ENCODE results near the gene LCN10. TPM values are rescaled to one million over a fixed set of nuclear protein-coding genes. Genes with fewer than 3 reads are reported as not detected.

Gene LCN10
- total and polyA plus RNA-seq, 2 of the 13 experiments (the other 11 are each of a cell fraction or from before 2014, with no cell fraction given): 0.53 to 0.61 TPM

DNA sequence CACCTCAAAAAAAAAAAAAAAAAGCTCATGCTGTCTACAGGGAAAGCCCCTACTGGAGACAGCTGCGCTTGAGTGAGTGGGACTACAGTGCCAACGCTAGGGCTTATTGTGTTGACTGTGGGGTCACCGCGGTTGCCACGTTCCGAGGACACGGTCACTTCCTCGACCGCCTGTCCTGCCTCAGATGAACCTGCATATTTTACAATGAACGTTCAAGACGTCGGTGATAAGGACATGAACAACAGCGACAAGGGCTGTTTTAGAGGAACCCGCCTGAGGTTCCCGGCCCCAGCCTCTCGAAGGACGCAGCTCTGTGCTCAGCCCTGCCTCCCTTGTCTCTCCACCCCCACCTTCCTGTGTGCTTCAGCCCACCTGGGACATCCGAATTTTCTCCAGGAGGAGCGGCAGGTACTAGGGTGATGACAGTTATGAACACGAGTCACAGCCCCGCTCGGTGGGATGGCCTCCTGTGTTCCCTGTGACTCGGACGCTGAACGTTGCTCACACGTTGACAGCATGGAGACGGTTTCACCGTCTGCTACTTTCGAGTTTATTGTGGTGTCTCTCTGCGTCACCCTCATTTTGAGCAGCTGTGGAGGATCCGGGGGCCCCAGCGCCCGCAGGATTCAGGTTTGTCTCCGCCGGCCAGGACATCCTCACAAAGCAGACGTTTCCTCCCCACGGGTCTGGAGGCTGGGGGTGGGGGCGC lies 41.6 kb downstream of the LCN10 start:
- H3K79me2 ChIP-seq (ENCODE audit: insufficient read depth, low read length): no peaks in the 10 kb centered on the region
- peaks cover 5 to 22% of the 10 kb centered on the region in 2 experiments; a peak in 4 of 5 replicates for H3K27me3 ChIP-seq (ENCODE audit: control insufficient read depth in 1 of 2, insufficient read depth in 2 of 2, low read length in 2 of 2)
- POLR2A ChIA-PET: no interaction called here
- no peak overlapping the region for H3K4me2 ChIP-seq (ENCODE audit: low read depth, low read length)
- TF ChIP-seq ZNF841 (CRISPR knock-in tag; IDR thresholded peaks at IDR 0.05; ENCODE audit: borderline replicate concordance) (no peak), TCF12 (IDR thresholded peaks at IDR 0.05) (no peak), TCF12 (CRISPR knock-in tag; IDR thresholded peaks at IDR 0.05) (no peak), ZFP91 (CRISPR knock-in tag; IDR thresholded peaks at IDR 0.05; ENCODE audit: borderline replicate concordance) (no peak), HOXA9 (CRISPR knock-in tag; IDR thresholded peaks at IDR 0.05; ENCODE audit: borderline replicate concordance) (no peak), IKZF1 (IDR thresholded peaks at IDR 0.05) (no peak), IRF9 (CRISPR knock-in tag; IDR thresholded peaks at IDR 0.05; ENCODE audit: borderline replicate concordance) (no peak), CBFB (CRISPR knock-in tag; IDR thresholded peaks at IDR 0.05) (no peak), ZNF678 (CRISPR knock-in tag; IDR thresholded peaks at IDR 0.05) (no peak), SMC3 (IDR thresholded peaks at IDR 0.05; ENCODE audit: low read length) (no peak), AGO1 (IDR thresholded peaks at IDR 0.05; ENCODE audit: low read depth, low read length, poor library complexity, severe bottlenecking) (no peak), ZNF136 (CRISPR knock-in tag; IDR thresholded peaks at IDR 0.05; ENCODE audit: low read depth) (no peak), ETS1 (CRISPR knock-in tag; IDR thresholded peaks at IDR 0.05) (no peak), ARNT2 (CRISPR knock-in tag; IDR thresholded peaks at IDR 0.05; ENCODE audit: low read depth) (no peak), MAFK (conservative IDR thresholded peaks at IDR 0.05 in 1 of 2, IDR thresholded peaks at IDR 0.05 in 1 of 2; ENCODE audit: low read length in 2 of 2) (no peak), ZNF7 (CRISPR knock-in tag; IDR thresholded peaks at IDR 0.05) (no peak), REPIN1 (CRISPR knock-in tag; IDR thresholded peaks at IDR 0.05; ENCODE audit: borderline replicate concordance, low read depth) (no peak), WIZ (CRISPR knock-in tag; IDR thresholded peaks at IDR 0.05) (no peak), ELF4 (CRISPR knock-in tag; IDR thresholded peaks at IDR 0.05; ENCODE audit: borderline replicate concordance) (no peak), NFKBIZ (CRISPR knock-in tag; IDR thresholded peaks at IDR 0.05) (no peak)
- 65% methylated on average over 13 of the region's 38 CpGs for WGBS (ENCODE audit: low lambda C conversion rate)
- CTCF ChIA-PET (ENCODE audit: low intra/inter-chr PET ratio, low total read pairs): no interaction called here
- no peak overlapping the region for H2AFZ ChIP-seq (ENCODE audit: low read length)
- no peak overlapping the region for H3K4me3 ChIP-seq (replicated peaks in 1 of 3; ENCODE audit: insufficient read depth in 1 of 3, low read depth in 2 of 3, low read length in 3 of 3)
- in situ Hi-C loops (cut with HindIII; ENCODE audit: extremely low pct_ligation_motif_present, low pct_unique_long_range_greater_than_20kb) (no loop called here), intact Hi-C loops (cut with micrococcal nuclease; ENCODE audit: unreplicated experiment) (no loop called here)
- H3K27ac ChIP-seq (ENCODE audit: extremely low read length, insufficient read depth, low read length): no peak overlapping the region
- BruUV-seq (replicated peaks): no TSS peak
- no peak overlapping the region for H3K9ac ChIP-seq (ENCODE audit: insufficient read depth, low read depth, low read length)
- H4K20me1 ChIP-seq (ENCODE audit: insufficient read depth, low read length): no peaks in the 10 kb centered on the region
- ATAC-seq (no peak), FAIRE-seq (no peak), DNase-seq (ENCODE audit: low spot score) (no peak)
- peaks cover 44% of the 10 kb centered on the region for H3K4me1 ChIP-seq (ENCODE audit: insufficient read depth, low read length)
- no peaks in the 10 kb centered on the region for H3K9me3 ChIP-seq (ENCODE audit: low read length)
- no peaks in the 10 kb centered on the region for H3K36me3 ChIP-seq (replicated peaks in 1 of 2; ENCODE audit: control insufficient read depth in 1 of 2, insufficient read depth in 2 of 2, low read length in 2 of 2)
